ENCODE results near the gene FAM221B. TPM values are rescaled to one million over a fixed set of nuclear protein-coding genes. Genes with fewer than 3 reads are reported as not detected.

The FAM221B gene
- total RNA-seq, 6 experiments from 2014 or later: not detected

DNA sequence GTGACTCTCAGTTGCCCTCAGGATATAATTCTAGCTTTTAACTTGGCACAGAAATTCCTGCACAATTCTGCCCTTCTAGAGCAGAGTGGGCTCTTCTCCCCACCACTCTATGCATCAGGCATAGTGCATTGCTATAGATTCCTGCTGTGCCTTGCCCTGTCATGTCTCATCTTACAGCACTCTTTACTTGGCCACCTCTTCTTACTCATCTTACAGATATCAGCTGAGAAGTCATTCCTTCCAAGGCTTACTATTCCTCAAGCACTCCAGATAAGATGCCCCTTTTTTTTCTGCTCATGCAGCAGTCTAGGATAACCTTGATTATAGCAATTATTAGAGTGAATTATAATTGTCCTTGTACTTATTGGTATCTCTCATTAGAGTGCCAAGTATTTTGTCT is 5.6 kb downstream of the FAM221B start:
- no peaks in the 10 kb centered on the region for H3K36me3 ChIP-seq
- H3K4me1 ChIP-seq: peaks cover 0 to 6% (median 0%) of the 10 kb centered on the region in 4 donors
- intact Hi-C loops (cut with DNase I): loop anchor here in 1 of 2 donors (10.0 kb wide), 1 partner anchor 62 kb away; no protein-coding TSS in a partner anchor
- H3K4me3 ChIP-seq: no peak overlapping the region
- no peaks in the 10 kb centered on the region for H3K9me3 ChIP-seq
- H3K27ac ChIP-seq: no peak overlapping the region
- no peaks in the 10 kb centered on the region for H3K27me3 ChIP-seq
- DNase-seq (no peak), ATAC-seq (no peak)
- no peak for TF ChIP-seq POLR2A (IDR thresholded peaks at IDR 0.05)
- TF ChIP-seq, protein P1, sequence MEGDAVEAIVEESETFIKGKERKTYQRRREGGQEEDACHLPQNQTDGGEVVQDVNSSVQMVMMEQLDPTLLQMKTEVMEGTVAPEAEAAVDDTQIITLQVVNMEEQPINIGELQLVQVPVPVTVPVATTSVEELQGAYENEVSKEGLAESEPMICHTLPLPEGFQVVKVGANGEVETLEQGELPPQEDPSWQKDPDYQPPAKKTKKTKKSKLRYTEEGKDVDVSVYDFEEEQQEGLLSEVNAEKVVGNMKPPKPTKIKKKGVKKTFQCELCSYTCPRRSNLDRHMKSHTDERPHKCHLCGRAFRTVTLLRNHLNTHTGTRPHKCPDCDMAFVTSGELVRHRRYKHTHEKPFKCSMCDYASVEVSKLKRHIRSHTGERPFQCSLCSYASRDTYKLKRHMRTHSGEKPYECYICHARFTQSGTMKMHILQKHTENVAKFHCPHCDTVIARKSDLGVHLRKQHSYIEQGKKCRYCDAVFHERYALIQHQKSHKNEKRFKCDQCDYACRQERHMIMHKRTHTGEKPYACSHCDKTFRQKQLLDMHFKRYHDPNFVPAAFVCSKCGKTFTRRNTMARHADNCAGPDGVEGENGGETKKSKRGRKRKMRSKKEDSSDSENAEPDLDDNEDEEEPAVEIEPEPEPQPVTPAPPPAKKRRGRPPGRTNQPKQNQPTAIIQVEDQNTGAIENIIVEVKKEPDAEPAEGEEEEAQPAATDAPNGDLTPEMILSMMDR (IDR thresholded peaks at IDR 0.05): no peak

DNA sequence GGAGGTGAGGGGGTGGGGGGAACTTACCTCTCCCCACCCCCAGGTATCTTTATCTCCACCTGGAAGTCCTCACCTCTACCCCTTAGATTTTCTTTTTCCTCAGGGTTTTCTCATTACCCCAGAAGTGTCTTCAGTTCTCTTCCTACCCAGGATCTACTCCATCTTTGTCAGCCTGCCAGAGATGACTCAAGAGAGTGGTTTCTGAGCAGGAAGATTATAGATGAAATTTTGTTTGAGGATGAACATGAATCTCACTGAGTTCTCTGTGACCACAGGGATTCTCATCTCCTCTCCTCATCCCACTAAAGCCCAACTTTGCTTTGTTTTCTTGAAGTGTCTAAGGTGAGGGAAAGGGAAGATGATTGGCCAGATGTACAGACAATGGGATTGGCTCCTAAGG is 8.5 kb downstream of the FAM221B start:
- no peak for TF ChIP-seq POLR2A (IDR thresholded peaks at IDR 0.05)
- TF ChIP-seq, protein P1 (IDR thresholded peaks at IDR 0.05): no peak
- no peak overlapping the region for H3K4me3 ChIP-seq
- ATAC-seq (no peak), DNase-seq (no peak)
- H3K27me3 ChIP-seq: no peaks in the 10 kb centered on the region
- no peak overlapping the region for H3K27ac ChIP-seq
- H3K4me1 ChIP-seq: no peaks in the 10 kb centered on the region
- intact Hi-C loops (cut with DNase I): loop anchor here in 1 of 2 donors (10.0 kb wide), 1 partner anchor 65 kb away; no protein-coding TSS in a partner anchor
- no peaks in the 10 kb centered on the region for H3K36me3 ChIP-seq
- no peaks in the 10 kb centered on the region for H3K9me3 ChIP-seq

GRCh38 chr9:35818341-35818740 is 10.2 kb downstream of the FAM221B start:
- Histone ChIP-seq H3K36me3 (no peaks in the 10 kb centered on the region), H3K4me3 (no peak overlapping the region), H3K9me3 (no peaks in the 10 kb centered on the region), H3K27me3 (no peaks in the 10 kb centered on the region), H3K4me1 (peaks cover 0 to 8% (median 7%) of the 10 kb centered on the region in 4 donors), H3K27ac (no peak overlapping the region)
- no peak for ATAC-seq
- DNase-seq: no peak
- WGBS (ENCODE audit: insufficient coverage, low coverage, low lambda C conversion rate, missing lambda C conversion rate): 50% methylated on average over 1 of the region's 3 CpGs
- intact Hi-C loops (cut with DNase I): no loop called here
- TF ChIP-seq, protein P1 (IDR thresholded peaks at IDR 0.05): no peak
- TF ChIP-seq POLR2A (IDR thresholded peaks at IDR 0.05): no peak

GRCh38 chr9:35816708-35817107 is 11.8 kb downstream of the FAM221B start:
- intact Hi-C loops (cut with DNase I): no loop called here
- no peak overlapping the region for H3K4me3 ChIP-seq
- WGBS (ENCODE audit: insufficient coverage, low coverage, low lambda C conversion rate, missing lambda C conversion rate): 100% methylated on average over 1 of the region's 1 CpG

More at GRCh38 chr9:35816708-35817107, 11.8 kb downstream of the FAM221B start:
- H3K4me1 ChIP-seq: peaks cover 0 to 21% (median 13%) of the 10 kb centered on the region in 4 donors
- no peak for DNase-seq
- H3K9me3 ChIP-seq: no peaks in the 10 kb centered on the region
- no peaks in the 10 kb centered on the region for H3K36me3 ChIP-seq
- ATAC-seq: no peak
- TF ChIP-seq, protein P1 (IDR thresholded peaks at IDR 0.05): no peak
- TF ChIP-seq POLR2A (IDR thresholded peaks at IDR 0.05): no peak
- no peaks in the 10 kb centered on the region for H3K27me3 ChIP-seq
- no peak overlapping the region for H3K27ac ChIP-seq
